HEK293 (cell line): ENCODE data around the gene TMEM63A.
A peak's percentile ranks its signal among the peaks of the same experiment; 100 is the strongest.

Experiments used
- CTCF ChIA-PET: fragments of 350-600 bp; formaldehyde crosslinking; extraction: SDS; loops from one replicate; lab custom pipeline; 2021; ENCODE audit warnings: antibody characterized with exemption; lab: Yijun Ruan, JAX
- POLR2A ChIA-PET: fragments of 300-600 bp; formaldehyde crosslinking; extraction: SDS; loops from one replicate; lab custom pipeline; 2020; ENCODE audit warnings: antibody characterized with exemption, inconsistent platforms; lab: Yijun Ruan, JAX
- H3K27ac ChIP-seq: fragments of 200-500 bp; sonication (Bioruptor generic); 2 replicates; pipeline ENCODE4 v1.5.1; 2014; ENCODE audit warnings: low read depth, low read length, control low read depth, inconsistent platforms; ENCODE audit errors: extremely low read depth
- H3K36me3 ChIP-seq, 2 experiments: fragments of 200-500 bp in 1 of 2; sonication (Bioruptor generic) in 1 of 2; 1 replicate in 1 of 2; 2 replicates in 1 of 2; pipeline ENCODE4 v1.5.1; 2014 to 2017; ENCODE audit warnings: inconsistent platforms in 2 of 2, low read length in 2 of 2; ENCODE audit not compliant: control insufficient read depth in 2 of 2, insufficient read depth in 1 of 2
- H3K4me1 ChIP-seq: fragments of 200-500 bp; sonication (Bioruptor generic); 2 replicates; pipeline ENCODE4 v1.5.1; 2014; ENCODE audit warnings: mild to moderate bottlenecking, low read length, inconsistent platforms; ENCODE audit not compliant: control insufficient read depth, insufficient read depth
- H3K4me3 ChIP-seq: 2 replicates; pipeline ENCODE4 v1.5.1; 2011; ENCODE audit warnings: low read depth, mild to moderate bottlenecking, control low read depth, low read length, moderate library complexity
- H3K9me3 ChIP-seq: fragments of 200-500 bp; sonication (Bioruptor generic); 2 replicates; pipeline ENCODE4 v1.5.1; 2014; ENCODE audit warnings: low read depth, low read length, inconsistent platforms; ENCODE audit not compliant: control insufficient read depth, insufficient read depth
- GLIS1 ChIP-seq: fragments of 450-650 bp; formaldehyde crosslinking; IDR thresholded peaks from 2 replicates; pipeline ENCODE4 v1.5.1; 2016; ENCODE audit warnings: missing biosample characterization, missing genetic modification characterization
- GLIS2 ChIP-seq: fragments of 450-650 bp; formaldehyde crosslinking; IDR thresholded peaks from 2 replicates; pipeline ENCODE4 v1.5.1; 2016; ENCODE audit warnings: missing biosample characterization, missing genetic modification characterization
- KLF10 ChIP-seq: fragments of 450-650 bp; IDR thresholded peaks from 2 replicates; pipeline ENCODE4 v1.5.1; 2018; ENCODE audit warnings: missing biosample characterization, mild to moderate bottlenecking, missing genetic modification characterization
- KLF17 ChIP-seq: fragments of 450-650 bp; formaldehyde crosslinking; IDR thresholded peaks from 2 replicates; pipeline ENCODE4 v1.5.1; 2016; ENCODE audit warnings: missing biosample characterization, missing genetic modification characterization
- MZF1 ChIP-seq: fragments of 450-650 bp; formaldehyde crosslinking; IDR thresholded peaks from 2 replicates; pipeline ENCODE4 v1.5.1; 2017; ENCODE audit warnings: missing biosample characterization, missing genetic modification characterization, borderline replicate concordance
- PBX3 ChIP-seq: sonication (generic); formaldehyde crosslinking; IDR thresholded peaks from 2 replicates; pipeline ENCODE4 v1.8.1; 2022; ENCODE audit warnings: mild to moderate bottlenecking, moderate library complexity, missing genetic modification reagents
- REPIN1 ChIP-seq: fragments of 450-650 bp; formaldehyde crosslinking; IDR thresholded peaks from 2 replicates; pipeline ENCODE4 v1.5.1; 2017; ENCODE audit warnings: missing biosample characterization, missing genetic modification characterization, low read depth
- SP3 ChIP-seq: fragments of 450-650 bp; formaldehyde crosslinking; IDR thresholded peaks from 2 replicates; pipeline ENCODE4 v1.5.1; 2016; ENCODE audit warnings: missing biosample characterization, missing genetic modification characterization
- SP7 ChIP-seq: fragments of 450-650 bp; formaldehyde crosslinking; IDR thresholded peaks from 2 replicates; pipeline ENCODE4 v1.5.1; 2016; ENCODE audit warnings: missing biosample characterization, missing genetic modification characterization
- ZBTB1 ChIP-seq: fragments of 450-650 bp; formaldehyde crosslinking; IDR thresholded peaks from 2 replicates; pipeline ENCODE4 v1.5.1; 2016; ENCODE audit warnings: missing biosample characterization, missing genetic modification characterization
- ZEB2 ChIP-seq: fragments of 450-650 bp; formaldehyde crosslinking; IDR thresholded peaks from 2 replicates; pipeline ENCODE4 v1.5.1; 2016; ENCODE audit warnings: missing biosample characterization, missing genetic modification characterization
- ZFP3 ChIP-seq: fragments of 450-650 bp; formaldehyde crosslinking; IDR thresholded peaks from 2 replicates; pipeline ENCODE4 v1.5.1; 2016; ENCODE audit warnings: low read depth, missing biosample characterization, missing genetic modification characterization
- ZNF214 ChIP-seq: fragments of 450-650 bp; formaldehyde crosslinking; IDR thresholded peaks from 2 replicates; pipeline ENCODE4 v1.5.1; 2017; ENCODE audit warnings: missing biosample characterization, mild to moderate bottlenecking, missing genetic modification characterization, borderline replicate concordance
- ZNF311 ChIP-seq: fragments of 450-650 bp; formaldehyde crosslinking; IDR thresholded peaks from 2 replicates; pipeline ENCODE4 v1.5.1; 2017; ENCODE audit warnings: missing biosample characterization, missing genetic modification characterization, borderline replicate concordance
- ZNF335 ChIP-seq: fragments of 450-650 bp; formaldehyde crosslinking; conservative IDR thresholded peaks from 2 replicates; pipeline ENCODE4 v1.5.1; 2016; ENCODE audit warnings: missing biosample characterization, missing genetic modification characterization
- ZNF433 ChIP-seq: fragments of 450-650 bp; formaldehyde crosslinking; IDR thresholded peaks from 2 replicates; pipeline ENCODE4 v1.5.1; 2016; ENCODE audit warnings: missing biosample characterization, missing genetic modification characterization, low read depth
- ZNF514 ChIP-seq: fragments of 450-650 bp; formaldehyde crosslinking; IDR thresholded peaks from 2 replicates; pipeline ENCODE4 v1.5.1; 2016; ENCODE audit warnings: missing biosample characterization, missing genetic modification characterization
- ZNF544 ChIP-seq: fragments of 450-650 bp; formaldehyde crosslinking; IDR thresholded peaks from 2 replicates; pipeline ENCODE4 v1.5.0; 2017; ENCODE audit warnings: missing biosample characterization, missing genetic modification characterization
- ZNF549 ChIP-seq: fragments of 450-650 bp; IDR thresholded peaks from 2 replicates; pipeline ENCODE4 v1.5.1; 2018; ENCODE audit warnings: missing biosample characterization, missing genetic modification characterization, mild to moderate bottlenecking, inconsistent platforms, moderate library complexity
- ZNF707 ChIP-seq: fragments of 450-650 bp; formaldehyde crosslinking; IDR thresholded peaks from 2 replicates; pipeline ENCODE4 v1.5.1; 2016; ENCODE audit warnings: missing biosample characterization, missing genetic modification characterization
- ZNF776 ChIP-seq: fragments of 450-650 bp; formaldehyde crosslinking; IDR thresholded peaks from 2 replicates; pipeline ENCODE4 v1.5.0; 2017; ENCODE audit warnings: missing biosample characterization, missing genetic modification characterization, borderline replicate concordance
- ZNF791 ChIP-seq: fragments of 450-650 bp; formaldehyde crosslinking; IDR thresholded peaks from 2 replicates; pipeline ENCODE4 v1.5.1; 2016; ENCODE audit warnings: missing biosample characterization, missing genetic modification characterization
- ZNF830 ChIP-seq: fragments of 450-650 bp; IDR thresholded peaks from 2 replicates; pipeline ENCODE4 v1.5.0; 2018; ENCODE audit warnings: missing biosample characterization, missing genetic modification characterization, low read depth, mild to moderate bottlenecking, moderate library complexity

TMEM63A gene

GRCh38 chr1:225842788-225843425 is 39.3 kb downstream of the TMEM63A start:
- Histone ChIP-seq H3K4me3 (no peak overlapping the region), H3K27ac (no peak overlapping the region), H3K4me1 (no peaks in the 10 kb centered on the region), H3K36me3 (peaks cover 0 to 72% of the 10 kb centered on the region in 2 experiments; a peak in 2 of 3 replicates), H3K9me3 (no peaks in the 10 kb centered on the region)
- ChIA-PET CTCF (interaction anchor here (0.6 to 8.2 kb wide), 3 partner anchors 71 to 364 kb away, joined by 3 to 104 read pairs (median 3); no protein-coding TSS in a partner anchor), POLR2A (interaction anchor here (0.5 to 0.6 kb wide), 2 partner anchors 13 to 16 kb away, joined by 3 to 6 read pairs; no protein-coding TSS in a partner anchor)
- TF ChIP-seq ZNF335 (tag by site-specific recombination), result 0 out of 2 replicates have a peak, but pooled peaks have one; percentile 21
- no peak for TF ChIP-seq REPIN1 (tag by site-specific recombination)
- TF ChIP-seq ZFP3 (tag by site-specific recombination), result peak; percentile 95
- TF ChIP-seq KLF17 (tag by site-specific recombination), result 0 out of 2 replicates have a peak, but pooled peaks have one; percentile 23
- TF ChIP-seq ZBTB1 (tag by site-specific recombination), result no peak

GRCh38 chr1:225842074-225842473 is 40.1 kb downstream of the TMEM63A start:
- TF ChIP-seq GLIS1 (tag by site-specific recombination) (peak; percentile 26; the same call in 1 of the 2 replicates), ZNF544 (tag by site-specific recombination) (no peak)
- Histone ChIP-seq H3K36me3 (peaks cover 0 to 64% of the 10 kb centered on the region in 2 experiments; a peak in 2 of 3 replicates), H3K4me1 (no peaks in the 10 kb centered on the region), H3K27ac (no peak overlapping the region), H3K4me3 (no peak overlapping the region), H3K9me3 (no peaks in the 10 kb centered on the region)
- ChIA-PET CTCF (interaction anchor here (0.5 to 8.2 kb wide), 2 partner anchors 276 to 363 kb away, joined by 3 to 104 read pairs; no protein-coding TSS in a partner anchor), POLR2A (interaction anchor here (0.5 to 0.9 kb wide), 3 partner anchors 8 to 63 kb away, joined by 3 to 5 read pairs (median 3); no protein-coding TSS in a partner anchor)

GRCh38 chr1:225840713-225841112 is 41.5 kb downstream of the TMEM63A start:
- peaks cover 6 to 56% of the 10 kb centered on the region in 2 experiments; a peak in 2 of 3 replicates for H3K36me3 ChIP-seq
- no peak overlapping the region for H3K27ac ChIP-seq
- CTCF ChIA-PET, result interaction anchor here (0.6 to 1.6 kb wide), 5 partner anchors 63 to 366 kb away, joined by 3 to 11 read pairs (median 4); partner anchors contain the start of gene SRP9

More at GRCh38 chr1:225840713-225841112, 41.5 kb downstream of the TMEM63A start:
- Histone ChIP-seq H3K4me3 (no peak overlapping the region), H3K4me1 (no peaks in the 10 kb centered on the region)
- POLR2A ChIA-PET, result interaction anchor here (2.0 kb wide), 1 partner anchor 63 kb away, joined by 5 read pairs; the partner anchor contains the start of gene SRP9
- TF ChIP-seq ZNF776 (tag by site-specific recombination) (no peak), ZNF433 (tag by site-specific recombination) (no peak), ZNF707 (no peak), ZNF514 (tag by site-specific recombination) (no peak), ZNF549 (no peak), ZEB2 (tag by site-specific recombination) (no peak), SP3 (tag by site-specific recombination) (no peak), GLIS2 (tag by site-specific recombination) (no peak), ZNF214 (tag by site-specific recombination) (no peak), SP7 (no peak), ZNF830 (no peak), PBX3 (CRISPR knock-in tag) (no peak), ZNF311 (tag by site-specific recombination) (no peak), MZF1 (tag by site-specific recombination) (no peak), ZNF791 (tag by site-specific recombination) (no peak), KLF10 (no peak)
- TF ChIP-seq, all 188 proteins: peak for 0
- H3K9me3 ChIP-seq, result no peaks in the 10 kb centered on the region
